ENCODE results near the gene BMP6.

- TF ChIP-seq EZH2 (IDR thresholded peaks at IDR 0.05; ENCODE audit: low read length, unreplicated experiment), result no peak
- TF ChIP-seq, protein P1, sequence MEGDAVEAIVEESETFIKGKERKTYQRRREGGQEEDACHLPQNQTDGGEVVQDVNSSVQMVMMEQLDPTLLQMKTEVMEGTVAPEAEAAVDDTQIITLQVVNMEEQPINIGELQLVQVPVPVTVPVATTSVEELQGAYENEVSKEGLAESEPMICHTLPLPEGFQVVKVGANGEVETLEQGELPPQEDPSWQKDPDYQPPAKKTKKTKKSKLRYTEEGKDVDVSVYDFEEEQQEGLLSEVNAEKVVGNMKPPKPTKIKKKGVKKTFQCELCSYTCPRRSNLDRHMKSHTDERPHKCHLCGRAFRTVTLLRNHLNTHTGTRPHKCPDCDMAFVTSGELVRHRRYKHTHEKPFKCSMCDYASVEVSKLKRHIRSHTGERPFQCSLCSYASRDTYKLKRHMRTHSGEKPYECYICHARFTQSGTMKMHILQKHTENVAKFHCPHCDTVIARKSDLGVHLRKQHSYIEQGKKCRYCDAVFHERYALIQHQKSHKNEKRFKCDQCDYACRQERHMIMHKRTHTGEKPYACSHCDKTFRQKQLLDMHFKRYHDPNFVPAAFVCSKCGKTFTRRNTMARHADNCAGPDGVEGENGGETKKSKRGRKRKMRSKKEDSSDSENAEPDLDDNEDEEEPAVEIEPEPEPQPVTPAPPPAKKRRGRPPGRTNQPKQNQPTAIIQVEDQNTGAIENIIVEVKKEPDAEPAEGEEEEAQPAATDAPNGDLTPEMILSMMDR (conservative IDR thresholded peaks at IDR 0.05; ENCODE audit: low read depth, low read length), result no peak
- no peak for TF ChIP-seq EZH2phosphoT487 (IDR thresholded peaks at IDR 0.05; ENCODE audit: borderline replicate concordance, low read length)
These were observed 116.0 kb downstream of the BMP6 start for GRCh38 chr6:7841781-7842468.

Measured in PC-3 (cell line).